Activated T-cell treated with anti-CD3 and anti-CD28 coated beads, Interleukin-2, amount 50 U/mL, for 72 hours (primary cell): ENCODE measurements around the gene GMEB2. TPM values are rescaled to one million over a fixed set of nuclear protein-coding genes. Genes with fewer than 3 reads are reported as not detected.
A peak's percentile ranks its signal among the peaks of the same experiment; 100 is the strongest.

Source experiments
- ATAC-seq, 2 donors: fragments of 150-1000 bp; cut with Tn5 transposase; replicated peaks in 1 of 2; 2 replicates each; pipeline ENCODE4 v1.10.0; 2021; ENCODE audit warnings: moderate library complexity in 2 of 2, mild to moderate bottlenecking in 1 of 2
- DNase-seq, 2 donors: peaks; one replicate each; pipeline ENCODE4 v3.0.0; 2021 to 2022; ENCODE audit warnings: mixed read lengths in 1 of 2
- H3K27ac Mint-ChIP-seq: one replicate; pipeline ENCODE4 v1.8.0; 2022; ENCODE audit warnings: mild to moderate bottlenecking, moderate library complexity, mixed read lengths
- H3K27me3 Mint-ChIP-seq: one replicate; pipeline ENCODE4 v1.8.0; 2022; ENCODE audit warnings: low read depth, mixed read lengths
- H3K36me3 Mint-ChIP-seq, 2 donors: one replicate each; pipeline ENCODE4 v1.8.0; 2022; ENCODE audit warnings: mixed read lengths in 2 of 2, mild to moderate bottlenecking in 1 of 2; ENCODE audit not compliant: insufficient read depth in 2 of 2
- H3K4me1 Mint-ChIP-seq: one replicate; pipeline ENCODE4 v1.8.0; 2022; ENCODE audit warnings: low read depth, mixed read lengths
- H3K4me3 Mint-ChIP-seq, 2 donors: one replicate each; pipeline ENCODE4 v1.8.0; 2022; ENCODE audit warnings: mild to moderate bottlenecking in 2 of 2, mixed read lengths in 2 of 2, moderate library complexity in 2 of 2
- H3K9me3 Mint-ChIP-seq, 2 donors: one replicate each; pipeline ENCODE4 v1.8.0; 2022; ENCODE audit warnings: mixed read lengths in 2 of 2
- total RNA-seq, 2 donors: library from RNA; stranded (reverse); gene quantifications; one replicate each; pipeline ENCODE4 v1.2.3, GENCODE V29; 2022

GMEB2 gene
- total RNA-seq, 2 donors from 2014 or later = 17.5 to 22.8 TPM

DNA sequence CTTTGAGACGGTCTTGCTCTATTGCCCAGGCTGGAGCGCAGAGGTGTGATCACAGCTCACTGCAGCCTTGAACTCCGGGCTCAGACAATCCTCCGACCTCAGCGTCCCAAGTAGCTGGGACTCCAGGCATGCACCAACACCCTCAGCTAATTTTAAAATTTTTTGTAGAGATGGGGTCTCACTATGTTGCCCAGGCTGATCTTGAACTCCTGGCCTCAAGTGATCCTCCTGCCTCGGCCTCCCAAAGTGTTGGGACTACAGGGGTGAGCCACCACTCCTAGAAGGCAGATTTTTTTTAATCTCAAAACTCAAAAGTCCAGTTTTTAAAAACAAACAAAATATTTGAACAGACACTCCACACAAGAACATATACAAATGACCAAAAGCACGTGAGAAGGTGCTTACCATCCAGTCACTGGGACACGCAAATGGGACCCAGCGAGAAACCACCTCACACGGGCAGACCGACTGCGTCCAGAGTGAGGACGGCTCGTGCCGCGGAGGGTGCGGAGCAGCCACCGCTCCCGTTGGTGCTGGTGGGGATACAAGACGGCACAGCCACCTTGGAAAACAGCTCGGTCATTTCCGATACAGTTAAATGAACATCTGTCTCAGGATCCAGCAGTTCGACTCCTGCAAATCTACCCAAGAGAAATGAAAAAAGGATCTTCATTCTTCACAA lies 44.4 kb downstream of the GMEB2 start:
- no peaks in the 10 kb centered on the region for H3K27me3 Mint-ChIP-seq
- H3K27ac Mint-ChIP-seq = no peak overlapping the region
- ATAC-seq = no peak
- H3K4me3 Mint-ChIP-seq = no peak overlapping the region
- H3K4me1 Mint-ChIP-seq = peaks cover 7% of the 10 kb centered on the region
- no peaks in the 10 kb centered on the region for H3K9me3 Mint-ChIP-seq
- H3K36me3 Mint-ChIP-seq = no peaks in the 10 kb centered on the region
- DNase-seq = no peak

DNA sequence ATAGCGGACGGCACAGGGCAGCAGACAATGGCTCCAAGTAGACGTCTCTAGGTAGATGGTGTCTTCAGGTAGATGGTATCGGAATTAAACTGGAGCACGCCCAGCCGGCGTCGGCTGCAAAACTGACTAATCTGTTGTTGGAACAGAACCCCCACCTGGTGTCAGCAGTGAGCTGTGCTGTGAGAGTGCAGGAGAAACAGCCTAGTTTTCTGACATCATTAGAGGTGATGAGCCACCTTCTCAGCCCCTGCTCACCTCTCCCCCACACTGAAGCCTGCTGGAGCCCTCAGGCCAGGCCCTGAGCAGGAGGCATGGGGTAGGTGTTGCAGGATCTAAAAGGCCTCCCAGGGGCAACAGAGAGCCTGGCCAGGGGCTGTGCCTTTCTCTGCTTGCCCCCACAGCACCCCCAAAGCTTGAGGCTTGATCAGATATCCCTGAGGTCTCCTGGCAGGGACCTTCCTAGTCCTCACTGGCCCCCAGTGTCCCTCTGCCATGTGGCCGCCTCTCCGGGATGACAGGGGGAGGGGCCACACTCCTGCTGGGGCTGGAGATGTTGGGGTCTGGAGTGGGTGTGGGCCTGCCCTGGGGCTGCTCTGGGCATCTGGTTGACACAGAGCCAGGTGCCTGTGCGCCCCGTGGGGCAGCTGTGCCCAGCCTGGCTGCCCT lies 46.0 kb downstream of the GMEB2 start:
- no peaks in the 10 kb centered on the region for H3K36me3 Mint-ChIP-seq
- no peaks in the 10 kb centered on the region for H3K9me3 Mint-ChIP-seq
- H3K4me1 Mint-ChIP-seq = peaks cover 10% of the 10 kb centered on the region
- peaks cover 10% of the 10 kb centered on the region for H3K27me3 Mint-ChIP-seq
- H3K4me3 Mint-ChIP-seq = no peak overlapping the region
- peak; percentile 94 to 97 for ATAC-seq
- no peak overlapping the region for H3K27ac Mint-ChIP-seq
- DNase-seq = peak; percentile 69 to 78

DNA sequence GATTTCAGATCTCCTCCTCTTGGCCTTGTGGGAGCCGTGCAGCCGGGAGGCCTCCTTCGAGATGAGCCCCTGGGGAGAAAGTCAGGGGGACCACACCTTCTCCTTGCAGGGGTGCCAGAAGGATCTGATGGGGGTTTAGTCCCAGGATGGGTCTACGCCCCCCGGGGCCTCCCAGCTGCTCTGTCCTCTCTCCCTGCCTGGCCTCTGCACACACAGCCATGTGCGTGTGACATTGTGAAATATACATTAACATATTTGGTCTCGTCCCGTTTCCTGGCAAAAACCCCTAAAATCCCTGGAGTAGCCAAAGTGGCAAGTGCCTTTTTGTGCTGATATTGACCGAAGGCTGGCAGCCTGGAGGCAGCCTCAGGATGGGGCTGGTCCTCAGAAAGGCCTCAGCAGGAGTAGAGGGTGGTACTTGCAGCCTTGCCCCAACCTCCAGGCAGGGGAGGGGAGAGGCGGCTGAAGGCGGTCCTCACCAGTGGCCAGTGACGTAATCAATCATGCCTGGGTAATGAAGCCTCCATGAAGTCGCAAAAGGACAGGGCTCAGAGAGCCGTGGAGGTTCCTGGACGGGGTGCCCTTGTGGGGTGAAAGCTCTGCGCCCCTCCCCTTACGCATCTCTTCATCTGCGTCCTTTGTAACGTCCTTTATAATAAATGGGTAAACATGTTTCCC lies 47.7 kb downstream of the GMEB2 start:
- no peak overlapping the region for H3K4me3 Mint-ChIP-seq
- no peak for ATAC-seq
- no peaks in the 10 kb centered on the region for H3K36me3 Mint-ChIP-seq
- no peaks in the 10 kb centered on the region for H3K9me3 Mint-ChIP-seq
- peaks cover 10% of the 10 kb centered on the region for H3K4me1 Mint-ChIP-seq
- H3K27ac Mint-ChIP-seq = no peak overlapping the region
- peaks cover 10% of the 10 kb centered on the region for H3K27me3 Mint-ChIP-seq
- DNase-seq = no peak

DNA sequence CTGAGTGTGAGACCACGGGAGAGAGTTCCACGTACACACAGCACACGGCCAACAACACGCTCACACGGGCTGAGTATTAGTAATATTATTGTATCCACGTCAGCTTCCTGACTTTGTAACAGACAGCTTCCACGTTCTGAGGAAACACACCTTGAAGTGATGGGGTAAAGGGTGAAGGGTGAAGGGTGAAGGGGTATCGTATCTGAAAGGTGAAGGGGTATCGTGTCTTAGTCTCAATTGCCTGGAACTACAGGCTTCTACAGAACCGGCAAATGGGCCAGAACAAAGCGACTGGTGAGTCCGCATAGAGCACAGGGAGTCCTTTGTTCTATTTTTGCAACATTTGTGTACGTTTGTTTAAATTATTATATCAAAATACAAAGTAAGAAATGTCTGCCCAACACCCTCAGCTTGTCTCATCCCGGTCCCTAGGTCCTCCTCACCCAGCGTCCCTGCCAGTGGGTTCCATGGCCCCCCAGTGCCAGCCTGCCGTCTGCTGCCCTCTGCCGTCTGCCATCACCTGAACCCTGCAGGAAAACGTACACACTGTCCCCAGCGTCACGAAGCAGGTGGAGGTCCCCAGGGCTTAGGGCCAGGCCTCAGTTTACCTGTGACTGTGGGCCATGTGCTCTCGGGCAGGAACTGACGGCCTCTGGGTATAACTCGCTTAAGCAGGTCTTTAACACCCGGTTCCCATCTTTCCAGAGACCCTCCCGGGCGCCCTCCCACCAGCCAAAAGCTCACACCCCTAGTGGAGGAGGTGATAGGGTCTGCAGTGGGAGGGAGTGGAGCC lies 48.5 kb downstream of the GMEB2 start:
- Mint-ChIP-seq H3K4me3 (no peak overlapping the region), H3K36me3 (no peaks in the 10 kb centered on the region), H3K27ac (no peak overlapping the region), H3K4me1 (peaks cover 10% of the 10 kb centered on the region), H3K9me3 (no peaks in the 10 kb centered on the region), H3K27me3 (peaks cover 10% of the 10 kb centered on the region)
- DNase-seq (no peak), ATAC-seq (no peak)

DNA sequence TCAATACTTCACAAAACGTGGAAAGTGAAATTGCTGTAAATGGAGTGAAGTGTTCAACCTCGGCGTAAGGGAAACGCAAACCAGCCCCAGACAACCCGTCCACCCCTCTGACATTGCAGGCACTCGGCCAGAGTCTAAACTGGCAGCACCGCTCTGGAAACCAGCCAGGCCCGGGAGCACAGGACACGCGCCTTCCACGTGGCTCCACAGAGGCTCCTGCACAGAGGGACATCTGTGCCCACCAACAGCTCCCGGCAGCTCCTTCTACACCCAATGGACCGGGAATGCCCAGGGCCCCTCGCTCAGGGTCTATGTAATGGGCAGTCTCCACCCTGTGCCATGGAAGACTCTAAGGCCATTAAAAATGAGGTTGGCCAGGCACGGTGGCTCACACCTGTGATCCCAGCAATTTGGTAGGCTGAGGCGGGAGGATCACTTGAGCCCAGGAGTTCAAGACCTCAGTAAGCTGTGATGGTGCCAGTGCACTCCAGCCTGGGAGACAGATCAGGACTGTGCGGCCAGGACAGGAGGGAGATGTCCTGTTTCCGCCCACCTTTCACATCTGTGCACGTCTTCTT lies 49.5 kb downstream of the GMEB2 start:
- H3K4me1 Mint-ChIP-seq = peaks cover 10% of the 10 kb centered on the region
- no peaks in the 10 kb centered on the region for H3K9me3 Mint-ChIP-seq
- ATAC-seq (no peak), DNase-seq (no peak)
- H3K4me3 Mint-ChIP-seq = no peak overlapping the region
- no peaks in the 10 kb centered on the region for H3K36me3 Mint-ChIP-seq
- H3K27ac Mint-ChIP-seq = no peak overlapping the region
- H3K27me3 Mint-ChIP-seq = peaks cover 10% of the 10 kb centered on the region

DNA sequence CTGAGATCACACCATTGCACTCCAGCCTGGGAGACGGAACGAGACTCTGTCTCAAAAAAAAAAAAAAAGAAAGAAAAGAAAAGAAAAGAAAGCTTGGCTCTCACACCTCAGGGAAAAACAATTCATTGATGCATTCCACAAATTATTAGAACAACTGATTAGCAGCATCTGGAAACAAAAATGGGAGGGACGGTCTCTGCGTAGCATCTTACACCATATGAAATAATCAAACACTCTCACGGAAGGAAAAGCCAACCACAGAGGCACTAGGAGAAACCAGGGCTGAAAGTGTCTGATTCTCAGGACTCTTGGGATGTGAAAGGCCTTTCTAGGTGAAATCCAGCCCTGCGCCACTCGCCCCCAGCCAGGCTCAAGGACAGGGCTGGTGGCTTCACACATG lies 50.6 kb downstream of the GMEB2 start:
- H3K4me3 Mint-ChIP-seq = no peak overlapping the region
- ATAC-seq = no peak

DNA sequence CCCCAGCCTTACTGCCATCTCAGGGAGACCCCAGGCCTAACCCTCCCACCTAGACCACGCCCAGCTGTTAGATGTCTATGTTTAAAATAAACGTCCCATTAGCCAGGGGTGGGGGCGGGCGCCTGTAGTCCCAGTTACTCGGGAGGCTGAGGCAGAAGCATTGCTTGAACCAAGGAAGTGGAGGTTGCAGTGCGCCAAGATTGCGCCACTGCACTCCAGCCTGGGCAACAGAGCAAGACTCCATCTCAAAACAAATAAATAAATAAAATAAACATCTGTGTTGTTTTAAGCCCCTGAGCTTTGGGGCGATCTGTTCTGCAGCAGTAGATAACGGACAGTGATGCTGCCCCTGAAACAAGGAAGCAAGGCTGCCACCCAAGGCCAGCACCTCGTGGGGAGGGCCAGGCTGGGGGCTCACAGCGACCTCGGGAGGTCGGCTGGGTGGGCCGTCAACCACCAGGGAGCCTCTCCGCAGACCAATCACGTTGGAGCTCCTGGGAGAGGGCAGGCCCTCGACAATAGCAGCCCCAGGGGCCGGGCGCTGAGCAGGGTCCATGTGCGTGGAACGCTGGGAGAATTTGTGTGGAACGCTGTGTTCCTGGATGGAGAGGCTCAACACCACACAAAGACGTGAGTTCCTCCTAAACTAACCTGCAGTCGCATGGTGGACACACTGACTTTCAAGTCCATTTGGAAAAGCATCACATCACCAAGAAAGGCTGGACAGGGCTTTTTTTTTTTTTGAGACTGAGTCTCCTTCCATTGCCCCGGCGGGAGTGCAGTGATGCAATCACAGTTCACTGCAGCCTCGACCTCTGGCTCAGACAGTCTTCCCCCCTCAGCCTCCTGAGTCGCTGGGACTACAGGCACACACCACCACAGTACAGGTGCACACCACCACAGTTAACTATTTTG lies 51.8 kb downstream of the GMEB2 start:
- H3K9me3 Mint-ChIP-seq = no peaks in the 10 kb centered on the region
- no peak overlapping the region for H3K27ac Mint-ChIP-seq
- no peak for ATAC-seq
- DNase-seq = no peak
- H3K4me3 Mint-ChIP-seq = peak overlapping the region; percentile 56 to 58
- H3K4me1 Mint-ChIP-seq = peaks cover 3% of the 10 kb centered on the region
- H3K36me3 Mint-ChIP-seq = no peaks in the 10 kb centered on the region
- H3K27me3 Mint-ChIP-seq = peaks cover 10% of the 10 kb centered on the region

More for the DNA sequence above, 50.6 kb downstream of the GMEB2 start:
- Mint-ChIP-seq H3K4me1 (peaks cover 10% of the 10 kb centered on the region), H3K27me3 (peaks cover 10% of the 10 kb centered on the region), H3K9me3 (no peaks in the 10 kb centered on the region), H3K27ac (no peak overlapping the region), H3K36me3 (no peaks in the 10 kb centered on the region)
- no peak for DNase-seq

DNA sequence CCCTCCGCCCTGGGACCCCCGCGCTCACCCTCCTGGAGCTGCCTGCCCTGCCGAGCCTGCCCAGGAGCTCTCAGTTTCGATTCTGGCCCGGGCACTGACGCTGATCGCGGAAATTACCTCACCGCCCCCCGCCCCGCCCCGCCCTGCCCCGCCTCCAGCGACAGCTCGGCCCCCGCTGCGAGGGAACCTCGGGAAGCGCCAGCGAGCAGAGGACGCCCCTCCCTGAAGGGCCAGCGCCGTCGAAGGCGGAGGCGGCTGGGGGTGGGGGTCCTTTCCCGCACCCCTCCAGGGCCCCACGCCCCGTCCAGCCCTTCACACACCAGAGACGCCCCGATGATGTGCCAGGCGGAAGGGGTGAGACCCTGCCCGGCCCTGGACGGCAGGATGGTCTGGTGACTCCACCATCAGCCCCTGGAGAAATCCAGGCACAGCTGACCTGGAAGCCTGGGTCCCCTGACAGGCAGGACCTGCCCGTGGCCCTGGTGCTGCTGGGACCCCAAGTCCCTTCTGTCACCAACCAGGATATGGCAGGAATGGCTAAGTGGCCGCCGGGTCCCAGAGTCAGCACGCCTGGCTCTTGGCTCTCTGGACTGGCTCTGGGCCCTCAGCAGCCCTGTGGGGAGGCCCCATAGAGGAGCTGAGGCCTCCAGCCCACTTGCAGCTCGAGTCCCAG lies 52.6 kb downstream of the GMEB2 start, which contains the start of gene HELZ2:
TSS of gene HELZ2 (minus strand) at position 84 of the 673 bp plus-strand sequence. CDS start 1,854 bp downstream, outside the sequence.
- no peak within 1 kb of the TSS for H3K27ac Mint-ChIP-seq
- peak within 1 kb of the TSS; percentile 79 to 86 for H3K4me3 Mint-ChIP-seq
- peaks cover 3% of the 10 kb centered on the region for H3K4me1 Mint-ChIP-seq
- ATAC-seq (peak; percentile 82 to 89), DNase-seq (peak; percentile 56 to 64)
- H3K9me3 Mint-ChIP-seq = no peaks in the 10 kb centered on the region
- peaks cover 10% of the 10 kb centered on the region for H3K27me3 Mint-ChIP-seq
- no peaks in the 10 kb centered on the region for H3K36me3 Mint-ChIP-seq

DNA sequence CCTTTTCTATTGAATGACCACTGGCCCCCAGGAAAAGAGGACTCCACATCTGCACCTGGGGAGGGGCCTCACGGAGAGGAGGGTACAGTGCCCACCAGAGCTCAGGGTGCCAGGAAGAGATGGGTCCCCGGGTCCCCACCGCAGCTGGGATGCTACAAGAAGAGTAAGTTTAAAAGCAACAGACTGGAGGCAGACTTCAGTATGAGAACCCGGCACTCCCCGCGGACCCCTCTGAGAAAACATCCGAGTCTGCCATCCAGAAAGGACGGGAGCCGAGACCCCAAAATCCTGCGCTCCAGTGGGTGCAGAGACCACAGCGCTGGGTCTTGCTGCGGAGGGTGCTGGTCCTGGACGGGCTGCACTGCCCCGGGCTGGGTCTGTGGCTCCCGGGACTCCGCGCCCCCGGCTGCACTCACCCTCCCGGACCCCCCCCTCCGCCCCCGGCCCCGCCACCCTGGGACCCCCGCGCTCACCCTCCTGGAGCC lies 53.2 kb downstream of the GMEB2 start:
- ATAC-seq (peak; percentile 29 to 31), DNase-seq (no peak)
- H3K4me1 Mint-ChIP-seq = peaks cover 3% of the 10 kb centered on the region
- H3K27ac Mint-ChIP-seq = no peak overlapping the region
- no peaks in the 10 kb centered on the region for H3K9me3 Mint-ChIP-seq
- H3K27me3 Mint-ChIP-seq = peaks cover 10% of the 10 kb centered on the region
- peak overlapping the region; percentile 79 to 86 for H3K4me3 Mint-ChIP-seq
- H3K36me3 Mint-ChIP-seq = no peaks in the 10 kb centered on the region

DNA sequence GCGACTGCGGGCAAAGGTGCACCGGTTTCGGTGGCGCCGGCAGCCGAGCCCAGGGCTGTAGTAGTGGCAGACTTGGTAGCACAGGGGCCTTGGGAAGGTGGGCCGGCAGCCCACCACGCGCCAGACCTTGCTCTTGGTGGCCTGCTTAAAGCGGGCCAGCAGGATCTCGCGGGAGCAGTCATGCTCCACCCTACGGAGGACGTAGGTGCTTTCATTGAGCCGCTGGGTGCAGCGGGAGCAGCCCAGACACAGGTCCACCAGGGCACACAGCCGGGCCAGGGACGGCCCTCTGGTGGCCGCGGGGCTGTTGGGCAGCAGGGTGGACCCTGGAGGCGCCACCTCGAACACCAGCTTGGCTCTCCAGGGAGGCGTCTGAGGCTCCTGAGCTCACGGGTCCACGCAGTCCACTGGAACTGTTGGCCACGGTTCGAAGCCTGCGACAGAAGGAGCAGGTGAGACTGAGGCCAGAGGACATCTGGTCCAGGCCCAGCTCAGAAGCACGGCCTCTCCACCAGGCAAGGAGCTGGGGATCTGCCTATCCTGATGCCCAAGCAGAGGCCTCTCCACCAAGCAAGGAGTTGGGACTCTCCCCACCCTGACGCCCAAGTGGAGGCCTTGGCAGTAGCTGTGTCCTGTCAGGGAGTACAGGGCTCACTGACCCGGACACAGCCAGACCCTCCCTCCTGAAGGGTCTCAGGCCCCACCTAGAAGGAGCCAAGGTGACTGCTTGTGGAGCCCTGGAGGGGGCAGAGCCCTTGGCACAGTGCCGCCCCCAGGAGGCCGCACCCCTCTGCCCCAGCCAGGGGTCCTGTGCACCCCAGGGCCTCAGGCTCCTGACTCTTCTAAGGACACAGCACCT lies 53.9 kb downstream of the GMEB2 start:
- Mint-ChIP-seq H3K4me1 (peaks cover 7% of the 10 kb centered on the region), H3K27me3 (peaks cover 10% of the 10 kb centered on the region), H3K9me3 (no peaks in the 10 kb centered on the region), H3K36me3 (no peaks in the 10 kb centered on the region), H3K27ac (no peak overlapping the region), H3K4me3 (peak overlapping the region; percentile 79 to 86)
- DNase-seq (no peak), ATAC-seq (no peak)
